Trophoblast cell (in vitro differentiated cells and primary cell): Measurements from ENCODE around the gene SOCS3.

Source experiments
- DNase-seq, 2 donors: peaks; one replicate each; pipeline ENCODE4 v3.0.0-alpha.2; 2016
- H2AFZ ChIP-seq: 2 replicates; pipeline ENCODE4 v1.6.1; 2013; ENCODE audit warnings: low read length, moderate library complexity, mild to moderate bottlenecking; ENCODE audit not compliant: insufficient read depth, poor library complexity
- H2AK5ac ChIP-seq: 2 replicates; pipeline ENCODE4 v1.6.1; 2013; ENCODE audit warnings: mild to moderate bottlenecking, low read length
- H2BK120ac ChIP-seq: 2 replicates; pipeline ENCODE4 v1.6.1; 2013; ENCODE audit warnings: low read length, mild to moderate bottlenecking, moderate library complexity; ENCODE audit not compliant: insufficient read depth, poor library complexity
- H2BK12ac ChIP-seq: 2 replicates; pipeline ENCODE4 v1.6.1; 2013; ENCODE audit warnings: mild to moderate bottlenecking, low read length, moderate library complexity
- H2BK5ac ChIP-seq: 2 replicates; pipeline ENCODE4 v1.6.1; 2013; ENCODE audit warnings: low read length, low read depth, moderate library complexity, mild to moderate bottlenecking; ENCODE audit not compliant: poor library complexity
- H3K14ac ChIP-seq: 2 replicates; pipeline ENCODE4 v1.6.1; 2013; ENCODE audit warnings: mild to moderate bottlenecking, low read length
- H3K18ac ChIP-seq: 2 replicates; pipeline ENCODE4 v1.6.1; 2013; ENCODE audit warnings: mild to moderate bottlenecking, low read length
- H3K23ac ChIP-seq: 2 replicates; pipeline ENCODE4 v1.6.1; 2013; ENCODE audit warnings: low read length
- H3K27ac ChIP-seq: 2 replicates; pipeline ENCODE4 v1.5.1; 2013; ENCODE audit warnings: low read depth, mild to moderate bottlenecking, inconsistent platforms, low read length, moderate library complexity
- H3K27me3 ChIP-seq: 2 replicates; pipeline ENCODE4 v1.6.1; 2013; ENCODE audit warnings: inconsistent platforms, mild to moderate bottlenecking, low read length, moderate library complexity; ENCODE audit not compliant: insufficient read depth
- H3K36me3 ChIP-seq, 2 experiments: 1 replicate in 1 of 2; 2 replicates in 1 of 2; pipeline ENCODE4 v1.6.1; 2013; ENCODE audit warnings: low read length in 2 of 2, mild to moderate bottlenecking in 2 of 2, moderate library complexity in 1 of 2; ENCODE audit not compliant: insufficient read depth in 2 of 2, control insufficient read depth in 1 of 2
- H3K4ac ChIP-seq: 2 replicates; pipeline ENCODE4 v1.6.1; 2013; ENCODE audit warnings: low read depth, mild to moderate bottlenecking, low read length, moderate library complexity
- H3K4me1 ChIP-seq, 2 experiments: 1 replicate in 1 of 2; 2 replicates in 1 of 2; pipeline ENCODE4 v1.6.1; 2013; ENCODE audit warnings: low read length in 2 of 2, mild to moderate bottlenecking in 2 of 2, moderate library complexity in 1 of 2; ENCODE audit not compliant: insufficient read depth in 2 of 2, control insufficient read depth in 1 of 2
- H3K4me2 ChIP-seq: 2 replicates; pipeline ENCODE4 v1.6.1; 2013; ENCODE audit warnings: inconsistent platforms, mild to moderate bottlenecking, low read length, moderate library complexity
- H3K4me3 ChIP-seq: 2 replicates; pipeline ENCODE4 v1.5.1; 2013; ENCODE audit warnings: mild to moderate bottlenecking, low read depth, low read length, inconsistent platforms
- H3K79me1 ChIP-seq: one replicate; pipeline ENCODE4 v1.6.1; 2013; ENCODE audit warnings: low read length
- H3K79me2 ChIP-seq: 2 replicates; pipeline ENCODE4 v1.6.1; 2013; ENCODE audit warnings: low read length, mild to moderate bottlenecking; ENCODE audit not compliant: control insufficient read depth, insufficient read depth, poor library complexity
- H3K9ac ChIP-seq: 2 replicates; pipeline ENCODE4 v1.6.1; 2013; ENCODE audit warnings: mild to moderate bottlenecking, low read length
- H3K9me3 ChIP-seq: 2 replicates; pipeline ENCODE4 v1.6.1; 2013; ENCODE audit warnings: low read depth, mild to moderate bottlenecking, control low read depth, inconsistent platforms, low read length; ENCODE audit not compliant: insufficient read depth
- H4K12ac ChIP-seq: 2 replicates; pipeline ENCODE4 v1.6.1; 2013; ENCODE audit warnings: low read depth, mild to moderate bottlenecking, low read length, moderate library complexity
- H4K8ac ChIP-seq: 2 replicates; pipeline ENCODE4 v1.6.1; 2013; ENCODE audit warnings: low read depth, mild to moderate bottlenecking, low read length, moderate library complexity
- H4K91ac ChIP-seq: one replicate; pipeline ENCODE4 v1.6.1; 2013; ENCODE audit warnings: low read depth, mild to moderate bottlenecking, low read length, moderate library complexity
- WGBS: extraction: QIAGEN DNeasy Blood & Tissue Kit; methylation state at CpG from one replicate; pipeline ENCODE4 v1.1.7; 2013; ENCODE audit warnings: missing lambda C conversion rate; ENCODE audit not compliant: insufficient read length, insufficient coverage; ENCODE audit errors: extremely low coverage; 5-methylcytosine and 5-hydroxymethylcytosine counted together

Gene SOCS3

GRCh38 chr17:78322327-78322857 is 37.5 kb downstream of the SOCS3 start:
- no CpG with 5 or more reads among the region's 9 CpGs for WGBS
- H3K27ac ChIP-seq = no peak overlapping the region

DNA sequence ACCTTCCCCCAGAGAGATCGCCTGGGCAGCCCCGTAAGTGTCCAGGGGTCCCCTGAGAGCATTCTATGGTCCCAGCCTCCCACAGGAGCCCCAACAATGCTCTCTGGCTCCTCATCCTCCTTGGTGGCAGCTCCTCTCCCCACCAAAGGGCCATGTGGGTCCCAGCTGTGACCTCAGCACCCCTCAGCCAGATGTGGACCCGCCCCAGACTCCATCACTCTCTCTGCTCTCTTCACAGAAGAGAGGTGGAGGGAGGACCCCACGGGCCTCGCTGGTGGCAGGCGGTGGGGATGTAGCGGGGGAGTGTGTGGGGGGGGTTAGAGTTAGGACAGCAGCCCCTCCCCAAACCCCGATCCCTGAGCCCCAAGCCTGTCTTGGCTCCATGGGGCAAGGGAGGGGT is 41.0 kb downstream of the SOCS3 start:
- Histone ChIP-seq H3K4me1 (peaks cover 22 to 28% of the 10 kb centered on the region in 2 experiments), H3K4me2 (no peak overlapping the region), H3K36me3 (no peaks in the 10 kb centered on the region), H4K12ac (no peak overlapping the region), H3K27me3 (no peaks in the 10 kb centered on the region), H3K14ac (no peak overlapping the region), H2AFZ (no peak overlapping the region), H2BK12ac (no peak overlapping the region), H3K23ac (no peak overlapping the region), H2BK5ac (no peak overlapping the region), H2BK120ac (no peak overlapping the region), H3K9ac (no peak overlapping the region), H3K9me3 (no peaks in the 10 kb centered on the region), H3K4ac (no peak overlapping the region), H3K27ac (no peak overlapping the region), H2AK5ac (no peak overlapping the region), H3K18ac (no peak overlapping the region), H3K4me3 (no peak overlapping the region), H3K79me2 (no peaks in the 10 kb centered on the region), H4K91ac (no peak overlapping the region), H3K79me1 (peaks cover 6% of the 10 kb centered on the region), H4K8ac (no peak overlapping the region)
- DNase-seq = no peak
- no CpG with 5 or more reads among the region's 8 CpGs for WGBS

More at GRCh38 chr17:78322327-78322857, 37.5 kb downstream of the SOCS3 start:
- Histone ChIP-seq H3K4me1 (peaks cover 19 to 24% of the 10 kb centered on the region in 2 experiments), H3K4me2 (no peak overlapping the region), H3K14ac (no peak overlapping the region), H2BK120ac (no peak overlapping the region), H3K4ac (no peak overlapping the region), H3K27me3 (no peaks in the 10 kb centered on the region), H4K12ac (no peak overlapping the region), H3K9me3 (no peaks in the 10 kb centered on the region), H3K23ac (no peak overlapping the region), H2AFZ (peak overlapping the region; percentile 1), H3K18ac (no peak overlapping the region), H4K91ac (no peak overlapping the region), H3K79me2 (no peaks in the 10 kb centered on the region), H2BK5ac (no peak overlapping the region), H3K9ac (no peak overlapping the region), H3K4me3 (no peak overlapping the region), H3K79me1 (no peaks in the 10 kb centered on the region), H2AK5ac (no peak overlapping the region), H3K36me3 (no peaks in the 10 kb centered on the region), H2BK12ac (peak overlapping the region; percentile 25), H4K8ac (no peak overlapping the region)
- no peak for DNase-seq

GRCh38 chr17:78318407-78318806 is 41.5 kb downstream of the SOCS3 start:
- no peaks in the 10 kb centered on the region for H3K36me3 ChIP-seq
- H3K9ac ChIP-seq = no peak overlapping the region
- H3K14ac ChIP-seq = no peak overlapping the region
- H3K18ac ChIP-seq = no peak overlapping the region
- no peak overlapping the region for H4K12ac ChIP-seq
- no CpG with 5 or more reads among the region's 8 CpGs for WGBS
- no peaks in the 10 kb centered on the region for H3K27me3 ChIP-seq
- no peak for DNase-seq
- H2BK5ac ChIP-seq = no peak overlapping the region
- no peak overlapping the region for H2AK5ac ChIP-seq
- no peak overlapping the region for H4K8ac ChIP-seq
- no peaks in the 10 kb centered on the region for H3K79me2 ChIP-seq
- no peak overlapping the region for H3K4me3 ChIP-seq
- no peak overlapping the region for H3K23ac ChIP-seq
- H2BK12ac ChIP-seq = no peak overlapping the region
- H3K4me1 ChIP-seq = peaks cover 22 to 32% of the 10 kb centered on the region in 2 experiments
- peaks cover 2% of the 10 kb centered on the region for H3K9me3 ChIP-seq
- no peak overlapping the region for H3K4me2 ChIP-seq
- no peak overlapping the region for H3K27ac ChIP-seq
- peaks cover 6% of the 10 kb centered on the region for H3K79me1 ChIP-seq
- H2AFZ ChIP-seq = no peak overlapping the region
- H2BK120ac ChIP-seq = no peak overlapping the region
- no peak overlapping the region for H4K91ac ChIP-seq
- H3K4ac ChIP-seq = no peak overlapping the region

- Histone ChIP-seq H2BK120ac (no peak overlapping the region), H3K4me3 (no peak overlapping the region), H3K4ac (no peak overlapping the region), H3K27ac (no peak overlapping the region), H4K8ac (no peak overlapping the region), H2AFZ (no peak overlapping the region), H4K91ac (no peak overlapping the region), H3K4me2 (no peak overlapping the region), H3K23ac (no peak overlapping the region), H3K36me3 (no peaks in the 10 kb centered on the region), H2AK5ac (no peak overlapping the region), H3K79me1 (peaks cover 6% of the 10 kb centered on the region), H3K4me1 (peaks cover 18 to 30% of the 10 kb centered on the region in 2 experiments), H3K9me3 (peaks cover 2% of the 10 kb centered on the region), H3K9ac (no peak overlapping the region), H2BK5ac (no peak overlapping the region), H3K27me3 (no peaks in the 10 kb centered on the region), H2BK12ac (no peak overlapping the region), H3K14ac (no peak overlapping the region), H4K12ac (no peak overlapping the region), H3K18ac (no peak overlapping the region), H3K79me2 (no peaks in the 10 kb centered on the region)
- WGBS = no CpG with 5 or more reads among the region's 10 CpGs
- DNase-seq = no peak
These were observed 42.0 kb downstream of the SOCS3 start for GRCh38 chr17:78317794-78318400.
